Adrenal gland (tissue), 12 donors: ENCODE measurements around the gene MAN1A1. TPM values are rescaled to one million over a fixed set of nuclear protein-coding genes. Genes with fewer than 3 reads are reported as not detected.

ENCODE experiments used
- DNase-seq, 7 donors: peaks; one replicate each; pipeline ENCODE4 v3.0.0-alpha.2; 2019 to 2020
- H3K27ac ChIP-seq, 5 donors: fragments of 200-600 bp; sonication (generic) in 4 of 5; 1 replicate in 3 of 5; 2 replicates in 2 of 5; pipeline versions ENCODE4 v1.5.1 to v1.8.0; 2016 to 2020; ENCODE audit warnings: mild to moderate bottlenecking in 1 of 5
- H3K27me3 ChIP-seq: fragments of 200-600 bp; 2 replicates; pipeline ENCODE4 v1.8.0; 2021
- H3K36me3 ChIP-seq, 2 donors: fragments of 200-600 bp; replicated peaks in 1 of 2; 1 replicate in 1 of 2; 2 replicates in 1 of 2; pipeline versions ENCODE4 v1.5.1 to v1.8.0; 2018 to 2022
- H3K4me1 ChIP-seq, 2 donors: fragments of 200-600 bp; replicated peaks in 1 of 2; 1 replicate in 1 of 2; 2 replicates in 1 of 2; pipeline versions ENCODE4 v1.5.1 to v1.8.0; 2018 to 2021
- H3K4me3 ChIP-seq, 4 donors: fragments of 200-600 bp; sonication (generic) in 3 of 4; one replicate each; pipeline ENCODE4 v1.5.1; 2016 to 2018
- H3K9me3 ChIP-seq, 3 donors: fragments of 200-600 bp; sonication (generic) in 1 of 3; replicated peaks in 1 of 3; 1 replicate in 2 of 3; 2 replicates in 1 of 3; pipeline versions ENCODE4 v1.5.1 to v1.8.0; 2016 to 2021
- CTCF ChIP-seq, 6 experiments: fragments of 450-650 bp in 4 of 6; fragments of 200-600 bp in 2 of 6; sonication (generic) in 1 of 6; IDR thresholded peaks; 1 replicate in 5 of 6; 2 replicates in 1 of 6; pipeline versions ENCODE4 v1.5.1 to v1.8.0; 2016 to 2021; ENCODE audit warnings: antibody characterized with exemption in 6 of 6, mild to moderate bottlenecking in 2 of 6, moderate library complexity in 1 of 6
- POLR2A ChIP-seq, 2 donors: fragments of 450-650 bp; IDR thresholded peaks; one replicate each; pipeline ENCODE4 v1.6.1; 2017; ENCODE audit warnings: antibody characterized with exemption in 2 of 2, mild to moderate bottlenecking in 2 of 2, moderate library complexity in 1 of 2
- WGBS, 4 donors: extraction: QIAGEN DNeasy Blood & Tissue Kit in 2 of 4; methylation state at CpG; one replicate each; pipeline versions ENCODE4 v1.1.5 to v1.1.7; 2013 to 2017; 5-methylcytosine and 5-hydroxymethylcytosine counted together
- intact Hi-C, 2 donors: fragments of 100-400 bp; cut with DNase I; formaldehyde crosslinking; loops; one replicate each; pipeline versions ENCODE4 v1.14.1 to v1.15.0; 2022 to 2023
- polyA plus RNA-seq, 3 donors: library from polyadenylated mRNA; stranded (reverse); fragments of 200-250 nt in 2 of 3; fragments of 350-450 nt in 1 of 3; fragmentation: Illumina TruSeq in 1 of 3; extraction: RNeasy Lipid Tissue Mini Kit (QIAGEN cat#74804) in 1 of 3; gene quantifications; one replicate each; pipeline ENCODE4 v1.2.3, GENCODE V29; 2013 to 2014
- total RNA-seq, 9 donors: library from RNA; depleted of rRNA in 4 of 9; stranded (reverse); fragments of >200 nt in 4 of 9; fragments of 120-200 nt in 1 of 9; fragmentation: NEBNext Ultra II Directional in 1 of 9; extraction: Animal tissue kit (Norgen Biotek cat#: 25700) in 1 of 9; gene quantifications; one replicate each; pipeline versions ENCODE4 v1.1.0 to v1.2.4, GENCODE V29; 2013 to 2023
- donor health status: healthy with polysubstance abuse.
- donor health status: Bipolar disorder and iron deficiency.
- donor health status: DM: yes; HTN: yes; CAD: no.
- donor health status: DM: no; HTN: no; CAD: no.
- donor health status: DM: no; HTN: no; CAD: no.
- donor health status: DM: yes; HTN: yes; CAD: no.

MAN1A1 gene
- total and polyA plus RNA-seq, 12 donors = 11.1 to 178 (median 108) TPM

- WGBS, 4 donors = 35 to 58% (median 41%) methylated on average over 1 of the region's 1 CpG
- Histone ChIP-seq H3K4me3 (no peak overlapping the region), H3K27ac (peak overlapping the region in 2 of 5 donors; percentile 22 to 47), H3K4me1 (peaks cover 0 to 58% of the 10 kb centered on the region in 2 donors), H3K9me3 (no peaks in the 10 kb centered on the region), H3K27me3 (no peaks in the 10 kb centered on the region), H3K36me3 (peaks cover 0 to 4% of the 10 kb centered on the region in 2 donors)
- intact Hi-C loops = no loop called here
- no peak for TF ChIP-seq CTCF (IDR thresholded peaks at IDR 0.05)
- no peak for TF ChIP-seq POLR2A (IDR thresholded peaks at IDR 0.05)
- DNase-seq = no peak
These were observed 14.9 kb downstream of the MAN1A1 start for GRCh38 chr6:119334535-119335264.

DNA sequence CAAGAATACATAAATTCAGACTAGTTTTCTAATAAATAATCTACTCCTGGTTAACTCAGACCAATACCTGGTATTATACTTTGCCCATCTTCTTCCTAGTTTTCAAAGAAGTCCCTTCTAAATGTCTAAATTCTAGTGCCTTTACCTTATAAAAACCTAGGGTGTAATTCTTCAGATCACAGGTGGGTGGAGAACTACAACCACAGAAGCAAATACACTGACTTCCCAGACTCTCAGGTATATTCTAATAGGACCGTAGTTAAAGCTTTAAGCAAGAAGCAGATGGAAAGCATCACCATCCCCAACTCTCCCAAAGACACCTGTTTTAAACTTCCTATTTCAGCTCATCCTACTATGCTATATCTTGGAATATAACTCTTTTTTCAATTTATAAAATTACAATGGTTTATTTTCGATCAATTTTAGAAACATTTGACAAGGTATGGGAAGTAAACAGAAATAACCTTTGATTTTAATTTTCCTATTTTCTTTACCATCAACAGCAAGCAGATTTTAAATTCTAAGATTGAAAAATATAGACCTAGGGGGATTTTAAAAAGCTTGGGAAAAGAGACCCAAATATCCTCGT, 15.8 kb downstream of the MAN1A1 start:
- DNase-seq = no peak
- no peak for TF ChIP-seq POLR2A (IDR thresholded peaks at IDR 0.05)
- peak in 4 of 6 experiments; percentile 35 to 52 (median 44) for TF ChIP-seq CTCF (IDR thresholded peaks at IDR 0.05)
- intact Hi-C loops = no loop called here
- H3K9me3 ChIP-seq = no peaks in the 10 kb centered on the region
- H3K27me3 ChIP-seq = no peaks in the 10 kb centered on the region
- no peak overlapping the region for H3K27ac ChIP-seq
- no peak overlapping the region for H3K4me3 ChIP-seq
- H3K36me3 ChIP-seq = peaks cover 0 to 4% of the 10 kb centered on the region in 2 donors
- peaks cover 0 to 53% of the 10 kb centered on the region in 2 donors for H3K4me1 ChIP-seq
- 84 to 96% (median 84%) methylated on average over 3 of the region's 3 CpGs for WGBS, 4 donors

DNA sequence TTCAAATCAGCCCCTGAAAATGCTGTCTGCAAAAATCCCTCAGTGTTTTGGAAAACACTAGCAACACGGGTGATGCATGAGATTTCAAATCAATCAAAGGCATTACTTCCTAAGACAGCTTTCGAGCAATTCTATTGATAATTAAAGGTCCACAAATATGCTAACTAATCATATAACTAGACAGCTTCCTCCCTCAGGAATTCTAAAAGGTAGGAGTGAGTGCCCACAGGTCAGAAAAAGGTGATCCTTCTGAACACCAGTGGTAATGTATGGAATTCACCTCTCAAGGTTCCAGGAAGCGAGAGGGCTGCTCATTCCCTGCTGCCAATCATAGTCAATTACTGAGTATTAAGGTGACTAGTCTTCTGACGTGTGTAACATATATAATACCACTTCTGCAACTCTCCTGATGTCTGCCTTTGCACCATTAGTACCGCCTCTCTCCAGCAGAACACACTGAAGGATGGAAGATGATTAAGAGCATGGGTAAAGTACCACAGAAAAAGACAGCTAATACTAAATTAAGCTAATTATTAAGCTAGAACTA, 16.4 kb downstream of the MAN1A1 start:
- TF ChIP-seq POLR2A (IDR thresholded peaks at IDR 0.05) = no peak
- no peak for TF ChIP-seq CTCF (IDR thresholded peaks at IDR 0.05)
- no peak overlapping the region for H3K27ac ChIP-seq
- peaks cover 0 to 53% of the 10 kb centered on the region in 2 donors for H3K4me1 ChIP-seq
- no peak for DNase-seq
- no peak overlapping the region for H3K4me3 ChIP-seq
- H3K9me3 ChIP-seq = no peaks in the 10 kb centered on the region
- intact Hi-C loops = no loop called here
- H3K27me3 ChIP-seq = no peaks in the 10 kb centered on the region
- WGBS, 4 donors = 90 to 94% (median 92%) methylated on average over 5 of the region's 5 CpGs
- H3K36me3 ChIP-seq = peaks cover 0 to 4% of the 10 kb centered on the region in 2 donors

DNA sequence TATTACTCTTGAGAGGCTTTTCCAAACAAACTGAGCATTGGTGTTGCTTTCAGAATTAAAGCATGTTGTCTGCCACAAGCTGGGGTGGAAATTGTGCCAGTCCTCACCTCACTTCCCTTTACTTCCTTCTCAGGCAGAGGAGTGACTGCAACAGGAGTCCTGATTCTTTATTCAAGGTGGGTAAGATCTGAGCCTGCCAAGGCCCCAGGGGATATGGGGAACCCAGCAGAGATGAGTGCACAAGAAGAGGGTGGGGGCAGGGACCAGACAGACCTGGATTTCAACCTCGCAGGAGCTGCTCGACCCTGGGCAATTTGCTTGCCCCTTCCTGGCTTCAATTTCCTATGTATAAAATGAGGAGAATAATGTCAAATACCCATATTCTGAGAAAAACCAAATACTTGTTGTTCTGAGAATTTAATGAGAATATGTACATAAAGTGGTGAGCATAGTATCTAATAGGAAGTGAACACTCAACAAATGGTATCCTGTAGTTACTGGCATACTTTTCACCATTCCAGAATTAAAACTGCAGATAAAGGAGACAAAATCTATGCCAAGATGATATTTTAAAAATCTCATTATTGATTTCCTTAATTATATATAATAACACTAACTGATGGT, 17.8 kb downstream of the MAN1A1 start:
- intact Hi-C loops = no loop called here
- no peaks in the 10 kb centered on the region for H3K9me3 ChIP-seq
- TF ChIP-seq POLR2A (IDR thresholded peaks at IDR 0.05) = no peak
- TF ChIP-seq CTCF (IDR thresholded peaks at IDR 0.05) = no peak
- peaks cover 0 to 4% of the 10 kb centered on the region in 2 donors for H3K36me3 ChIP-seq
- no peak overlapping the region for H3K4me3 ChIP-seq
- H3K27me3 ChIP-seq = no peaks in the 10 kb centered on the region
- WGBS, 4 donors = 70 to 92% (median 73%) methylated on average over 2 of the region's 2 CpGs
- DNase-seq = no peak
- peaks cover 0 to 50% of the 10 kb centered on the region in 2 donors for H3K4me1 ChIP-seq
- H3K27ac ChIP-seq = no peak overlapping the region
